Stimulated activated memory B cell treated with anti-CD40 and anti-IgM and Interleukin-4, amounts not matched to agents 10 μg/mL and 1 μg/mL and 100 μg/mL, for 72 hours (primary cell): Measurements from ENCODE around the gene HAPLN1.

Experiments
- ATAC-seq: fragments of 150-1000 bp; cut with Tn5 transposase; 2 replicates; pipeline ENCODE4 v1.10.0; 2021
- H3K27ac Mint-ChIP-seq: one replicate; pipeline ENCODE4 v1.8.0; 2022; ENCODE audit warnings: mild to moderate bottlenecking, mixed read lengths
- H3K27me3 Mint-ChIP-seq: one replicate; pipeline ENCODE4 v1.8.0; 2022; ENCODE audit warnings: mixed read lengths
- H3K36me3 Mint-ChIP-seq: one replicate; pipeline ENCODE4 v1.8.0; 2022; ENCODE audit warnings: mixed read lengths
- H3K4me1 Mint-ChIP-seq: one replicate; pipeline ENCODE4 v1.8.0; 2022; ENCODE audit warnings: mixed read lengths
- H3K4me3 Mint-ChIP-seq: one replicate; pipeline ENCODE4 v1.8.0; 2022; ENCODE audit warnings: mild to moderate bottlenecking, moderate library complexity, mixed read lengths
- H3K9me3 Mint-ChIP-seq: one replicate; pipeline ENCODE4 v1.8.0; 2022; ENCODE audit warnings: mixed read lengths

HAPLN1 gene

DNA sequence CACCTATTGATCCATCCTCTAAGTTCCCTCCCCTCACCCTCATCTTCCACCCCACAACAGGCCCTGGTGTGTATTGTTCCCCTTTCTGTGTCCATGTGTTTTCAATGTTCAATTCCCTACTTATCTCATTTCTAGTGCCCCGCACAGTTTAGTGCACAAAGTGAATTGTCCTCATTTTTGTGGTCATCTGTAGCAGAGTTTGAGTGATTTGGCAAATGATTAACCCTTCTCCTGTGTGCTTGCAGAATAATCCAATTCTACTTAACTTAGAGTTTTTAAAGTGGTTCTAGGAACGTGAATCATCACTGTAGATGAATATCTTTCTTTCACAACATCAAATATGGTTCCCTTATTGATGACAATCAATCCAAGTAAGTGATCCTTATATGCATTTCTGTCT, 6.3 kb upstream of the HAPLN1 start:
- peaks cover 18% of the 10 kb centered on the region for H3K27me3 Mint-ChIP-seq
- H3K9me3 Mint-ChIP-seq = no peaks in the 10 kb centered on the region
- H3K4me1 Mint-ChIP-seq = peaks cover 8% of the 10 kb centered on the region
- no peak overlapping the region for H3K27ac Mint-ChIP-seq
- ATAC-seq = no peak
- no peak overlapping the region for H3K4me3 Mint-ChIP-seq
- no peaks in the 10 kb centered on the region for H3K36me3 Mint-ChIP-seq

DNA sequence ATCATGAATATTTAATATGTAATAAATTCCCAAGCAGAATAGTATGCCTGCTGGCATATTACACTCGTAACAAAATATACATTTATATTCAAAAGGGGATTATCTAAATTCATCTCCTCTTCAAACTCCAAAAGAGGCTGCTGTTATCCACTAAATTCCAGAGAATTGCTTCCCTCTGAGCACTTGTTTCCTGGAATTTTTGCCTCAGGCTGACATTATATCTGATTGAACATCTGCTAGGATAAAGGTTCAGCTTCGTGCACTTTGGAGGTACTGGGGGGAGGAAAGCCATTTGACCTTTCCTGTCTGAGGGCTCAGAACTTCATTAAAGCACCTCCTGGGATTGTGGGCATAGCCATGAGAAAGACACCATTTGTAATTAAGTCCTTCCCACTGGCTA, 4.3 kb upstream of the HAPLN1 start:
- H3K9me3 Mint-ChIP-seq = no peaks in the 10 kb centered on the region
- H3K36me3 Mint-ChIP-seq = no peaks in the 10 kb centered on the region
- H3K4me3 Mint-ChIP-seq = no peak overlapping the region
- no peak overlapping the region for H3K27ac Mint-ChIP-seq
- H3K27me3 Mint-ChIP-seq = peaks cover 38% of the 10 kb centered on the region
- no peak for ATAC-seq
- H3K4me1 Mint-ChIP-seq = peaks cover 13% of the 10 kb centered on the region

DNA sequence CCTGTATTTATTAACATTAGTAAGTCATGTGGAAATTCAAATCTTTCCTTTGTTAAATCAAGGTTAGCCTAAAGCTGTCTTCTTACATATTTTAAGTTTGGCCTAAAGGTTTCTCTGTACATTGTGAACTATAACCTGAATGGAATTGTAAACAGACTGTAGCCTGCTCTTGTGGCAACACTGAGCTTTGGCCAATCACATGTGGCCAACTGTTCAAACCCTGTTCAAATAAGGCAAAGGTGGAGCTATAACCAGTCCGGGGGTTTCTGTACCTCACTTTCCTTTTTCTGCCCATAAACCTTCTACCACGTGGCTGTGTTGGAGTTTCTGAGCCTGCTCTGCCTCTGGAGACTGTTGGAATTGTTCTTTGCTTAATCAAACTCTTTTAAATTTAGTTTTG, 3.3 kb upstream of the HAPLN1 start:
- no peak for ATAC-seq
- Mint-ChIP-seq H3K9me3 (no peaks in the 10 kb centered on the region), H3K4me3 (no peak overlapping the region), H3K4me1 (peaks cover 13% of the 10 kb centered on the region), H3K27me3 (peaks cover 40% of the 10 kb centered on the region), H3K36me3 (no peaks in the 10 kb centered on the region), H3K27ac (no peak overlapping the region)

DNA sequence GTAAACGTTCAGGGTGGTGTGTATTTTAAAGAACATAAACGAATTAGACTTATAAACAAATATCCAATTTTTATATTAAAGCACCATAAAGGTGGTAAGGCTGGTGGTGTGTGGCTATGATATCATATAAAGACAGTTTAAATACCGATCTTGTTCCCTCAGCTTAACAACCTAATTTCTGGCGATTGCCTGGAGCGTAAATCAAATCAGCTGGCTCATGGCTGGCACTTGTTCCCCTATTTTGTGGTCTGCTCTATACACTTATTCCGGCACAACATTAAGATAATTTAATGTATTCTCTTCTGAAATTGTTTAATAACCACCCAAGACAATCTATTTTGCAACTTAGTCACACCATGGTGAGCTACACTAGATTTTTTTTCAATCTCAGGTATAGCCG, 2.4 kb upstream of the HAPLN1 start:
- Mint-ChIP-seq H3K9me3 (no peaks in the 10 kb centered on the region), H3K4me3 (no peak overlapping the region), H3K4me1 (peaks cover 13% of the 10 kb centered on the region), H3K36me3 (no peaks in the 10 kb centered on the region), H3K27ac (no peak overlapping the region), H3K27me3 (peaks cover 47% of the 10 kb centered on the region)
- no peak for ATAC-seq

DNA sequence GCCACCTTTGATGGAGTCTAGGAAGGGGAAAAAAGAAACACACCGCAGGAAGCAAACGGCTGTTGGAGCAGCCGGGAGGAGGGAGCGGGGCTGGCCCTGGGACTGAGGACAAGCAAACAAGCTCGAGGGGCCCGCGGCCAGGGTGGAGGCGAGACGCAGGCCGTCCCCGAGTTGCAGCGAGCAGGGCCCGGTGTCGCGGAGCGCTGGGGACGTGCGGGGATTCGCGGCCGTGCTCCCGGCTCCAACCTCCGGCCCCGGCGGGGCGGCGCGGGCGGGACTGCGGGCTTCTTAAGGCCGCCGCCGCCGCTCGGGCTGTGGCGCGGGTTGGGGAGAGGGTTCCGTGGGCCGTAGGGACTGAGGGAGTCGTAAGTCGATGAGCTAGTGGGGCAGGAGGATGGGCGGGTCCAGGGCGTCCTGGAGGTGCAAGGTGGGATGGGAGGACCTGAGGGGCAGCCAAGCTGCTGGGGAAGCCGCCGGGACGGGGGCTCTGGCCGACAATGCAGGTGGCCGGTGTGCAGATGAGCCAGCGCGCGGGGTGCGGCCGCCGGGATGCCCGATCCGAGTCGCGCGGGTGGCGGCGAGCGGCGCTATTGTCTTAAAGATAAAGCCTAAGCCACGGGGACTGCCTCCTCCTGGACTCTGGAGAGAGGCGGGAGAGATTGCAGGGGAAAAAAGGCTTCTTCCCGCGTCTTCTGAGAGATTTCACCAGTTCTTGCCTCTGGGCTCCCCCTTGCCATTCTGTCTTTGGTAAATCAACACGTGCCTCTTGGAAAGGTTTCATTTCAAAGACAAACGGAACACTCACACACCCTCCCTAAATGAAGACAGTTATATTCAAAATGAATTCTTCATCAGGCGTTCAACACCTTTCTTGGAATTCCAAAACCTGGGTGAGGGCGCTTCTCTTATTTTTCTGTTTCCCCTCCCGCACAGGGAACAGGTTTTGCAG, 1.6 kb upstream of the HAPLN1 start:
- H3K9me3 Mint-ChIP-seq = no peaks in the 10 kb centered on the region
- peak overlapping the region; percentile 55 for H3K4me3 Mint-ChIP-seq
- no peak for ATAC-seq
- peaks cover 13% of the 10 kb centered on the region for H3K4me1 Mint-ChIP-seq
- H3K36me3 Mint-ChIP-seq = no peaks in the 10 kb centered on the region
- H3K27ac Mint-ChIP-seq = no peak overlapping the region
- peaks cover 47% of the 10 kb centered on the region for H3K27me3 Mint-ChIP-seq

DNA sequence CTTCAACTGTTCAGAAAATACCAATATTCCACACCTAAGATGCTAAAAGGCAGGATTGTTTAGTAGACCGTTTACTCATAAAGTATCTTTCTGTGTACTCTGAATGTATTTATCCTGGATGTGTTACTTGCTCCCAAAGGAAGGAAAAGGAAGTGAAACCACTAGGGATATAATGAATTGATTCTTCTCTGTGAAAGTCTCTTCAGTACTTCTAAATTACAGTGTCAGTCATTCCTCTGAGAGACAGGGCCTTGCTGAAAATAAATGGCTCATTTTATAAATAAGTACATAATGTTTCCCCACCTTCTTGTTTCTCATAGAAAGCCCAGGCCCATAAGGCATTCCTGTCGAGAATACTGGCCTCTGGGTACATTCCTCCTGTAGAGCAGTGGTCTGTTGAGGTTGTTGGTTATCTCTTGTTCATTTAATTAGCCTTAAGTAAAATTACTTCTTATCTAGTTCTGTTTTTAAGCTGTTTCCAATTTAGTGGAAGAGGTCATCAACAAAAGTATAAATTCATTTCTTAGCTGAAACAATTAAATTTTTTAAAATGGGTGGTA, 1.6 kb downstream of the HAPLN1 start:
- Mint-ChIP-seq H3K36me3 (no peaks in the 10 kb centered on the region), H3K27me3 (peaks cover 47% of the 10 kb centered on the region), H3K27ac (no peak overlapping the region), H3K4me1 (peaks cover 13% of the 10 kb centered on the region), H3K4me3 (no peak overlapping the region), H3K9me3 (no peaks in the 10 kb centered on the region)
- ATAC-seq = no peak

DNA sequence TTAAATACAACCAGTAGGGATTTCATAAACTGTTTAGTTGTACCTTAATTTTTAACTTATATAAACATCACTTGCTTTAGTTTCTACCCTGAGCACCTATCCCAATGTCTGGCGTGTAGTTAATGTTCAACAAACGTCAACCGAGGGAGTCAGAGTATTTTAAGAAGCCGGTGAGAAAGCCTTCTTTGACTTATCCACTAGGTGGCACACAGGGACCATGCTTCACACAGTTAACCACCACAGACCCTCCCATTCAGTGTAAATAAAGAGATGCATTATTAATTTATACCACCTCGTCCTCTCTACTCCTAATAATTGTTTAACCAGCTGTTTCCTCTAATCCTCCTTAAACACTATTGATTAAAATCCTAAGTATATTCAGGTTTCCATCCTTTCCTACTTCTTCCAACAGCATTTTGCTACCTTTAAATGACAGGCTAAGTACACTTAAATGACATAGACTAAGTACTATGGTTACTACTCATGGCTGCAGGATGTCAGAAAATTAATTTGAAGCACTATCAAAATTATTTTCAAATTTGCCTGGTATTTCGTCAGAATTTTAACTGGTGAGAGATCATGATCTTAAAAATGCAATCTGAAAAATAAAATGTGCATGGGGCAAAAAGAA, 2.3 kb downstream of the HAPLN1 start:
- Mint-ChIP-seq H3K9me3 (no peaks in the 10 kb centered on the region), H3K27me3 (peaks cover 42% of the 10 kb centered on the region), H3K4me3 (no peak overlapping the region), H3K27ac (no peak overlapping the region), H3K36me3 (no peaks in the 10 kb centered on the region), H3K4me1 (peaks cover 13% of the 10 kb centered on the region)
- peak; percentile 51 for ATAC-seq

DNA sequence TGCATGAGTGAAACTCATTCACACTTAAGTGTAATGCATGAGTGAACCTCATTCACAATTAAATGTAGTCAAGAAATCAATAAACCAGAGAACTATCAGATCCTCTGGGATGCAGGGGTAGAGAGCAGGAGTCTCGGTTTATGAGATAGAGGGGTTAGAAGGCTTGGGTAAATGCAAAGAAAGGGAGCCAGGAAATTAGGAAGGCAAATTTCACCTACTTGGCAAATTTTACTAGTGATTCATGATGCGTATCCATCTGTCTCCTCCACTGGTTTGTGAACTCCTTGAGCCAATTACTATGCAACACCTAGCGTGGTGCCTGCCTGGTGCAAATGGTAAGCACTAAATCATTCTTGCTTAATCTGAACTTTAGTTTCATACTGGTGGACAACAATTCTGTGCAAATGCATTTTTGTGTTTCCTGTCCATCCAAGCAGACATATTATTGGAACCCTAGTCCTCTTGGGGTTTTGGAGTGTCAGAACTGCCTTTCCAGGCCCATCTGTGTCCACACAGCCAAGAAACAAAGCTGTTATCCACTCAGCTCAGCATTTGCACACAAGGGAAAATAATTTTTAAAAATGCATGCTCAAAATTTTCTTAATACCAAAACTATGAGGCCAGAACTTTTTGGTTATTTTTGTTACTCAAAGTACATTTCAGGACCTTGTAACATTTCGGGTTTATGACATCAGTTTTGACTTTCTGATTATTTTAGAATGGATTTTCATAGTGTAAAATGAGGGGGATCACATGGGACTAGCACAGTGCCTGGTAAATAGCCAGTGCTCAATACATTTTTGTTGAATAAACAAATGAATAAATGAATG, 5.2 kb downstream of the HAPLN1 start:
- H3K9me3 Mint-ChIP-seq = no peaks in the 10 kb centered on the region
- no peak for ATAC-seq
- no peak overlapping the region for H3K4me3 Mint-ChIP-seq
- no peaks in the 10 kb centered on the region for H3K4me1 Mint-ChIP-seq
- peaks cover 17% of the 10 kb centered on the region for H3K27me3 Mint-ChIP-seq
- H3K36me3 Mint-ChIP-seq = no peaks in the 10 kb centered on the region
- no peak overlapping the region for H3K27ac Mint-ChIP-seq

DNA sequence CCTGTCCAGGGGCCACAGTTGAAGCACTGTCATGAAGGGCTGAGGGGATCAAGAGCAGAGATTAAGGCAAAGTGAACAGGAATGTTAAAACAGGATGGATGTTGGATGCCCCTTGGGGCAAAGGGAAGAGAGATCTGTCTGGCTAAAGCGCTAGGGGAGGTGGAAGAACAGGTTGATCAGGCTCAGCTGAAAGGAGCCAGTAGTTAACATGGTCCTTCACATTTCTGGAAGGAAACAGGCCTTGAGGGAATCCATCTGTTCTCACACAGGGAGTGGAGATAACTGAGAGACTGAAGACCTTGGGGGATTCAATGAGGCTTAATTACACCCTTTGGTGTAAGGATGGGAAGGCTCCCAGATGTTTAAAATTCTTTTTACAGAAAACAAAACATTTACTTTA, 5.8 kb downstream of the HAPLN1 start:
- H3K36me3 Mint-ChIP-seq = no peaks in the 10 kb centered on the region
- H3K4me3 Mint-ChIP-seq = no peak overlapping the region
- no peak overlapping the region for H3K27ac Mint-ChIP-seq
- H3K4me1 Mint-ChIP-seq = no peaks in the 10 kb centered on the region
- ATAC-seq = no peak
- H3K9me3 Mint-ChIP-seq = no peaks in the 10 kb centered on the region
- peaks cover 17% of the 10 kb centered on the region for H3K27me3 Mint-ChIP-seq

DNA sequence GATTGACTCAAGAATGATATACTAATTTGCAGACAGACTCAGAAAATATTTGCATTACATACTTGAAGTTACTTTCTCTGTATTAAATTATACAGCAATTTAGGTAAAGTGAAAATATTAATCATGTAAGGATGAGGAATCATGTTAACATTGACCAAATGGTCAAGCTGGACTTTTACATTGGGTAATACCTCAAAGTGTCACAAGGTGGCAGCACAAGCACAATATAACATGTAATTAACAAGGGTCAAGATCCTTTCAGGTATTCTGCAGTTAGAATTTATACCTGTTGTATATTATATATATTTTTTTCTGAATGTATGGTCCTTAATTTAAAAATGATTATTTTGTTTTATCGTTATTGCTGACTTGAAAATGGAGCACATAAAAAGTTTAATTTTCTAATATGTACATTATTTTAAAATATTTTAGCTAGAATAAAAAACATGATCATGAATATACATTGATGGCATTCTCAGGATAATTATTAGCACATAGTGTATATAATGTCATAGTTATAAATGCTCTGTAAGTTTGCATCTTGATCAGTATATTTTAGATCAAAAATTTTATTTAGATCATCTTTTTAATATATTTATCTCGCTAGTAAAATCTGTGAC, 8.6 kb downstream of the HAPLN1 start:
- Mint-ChIP-seq H3K36me3 (no peaks in the 10 kb centered on the region), H3K4me1 (no peaks in the 10 kb centered on the region), H3K4me3 (no peak overlapping the region), H3K27me3 (peaks cover 15% of the 10 kb centered on the region), H3K27ac (no peak overlapping the region), H3K9me3 (no peaks in the 10 kb centered on the region)
- no peak for ATAC-seq

DNA sequence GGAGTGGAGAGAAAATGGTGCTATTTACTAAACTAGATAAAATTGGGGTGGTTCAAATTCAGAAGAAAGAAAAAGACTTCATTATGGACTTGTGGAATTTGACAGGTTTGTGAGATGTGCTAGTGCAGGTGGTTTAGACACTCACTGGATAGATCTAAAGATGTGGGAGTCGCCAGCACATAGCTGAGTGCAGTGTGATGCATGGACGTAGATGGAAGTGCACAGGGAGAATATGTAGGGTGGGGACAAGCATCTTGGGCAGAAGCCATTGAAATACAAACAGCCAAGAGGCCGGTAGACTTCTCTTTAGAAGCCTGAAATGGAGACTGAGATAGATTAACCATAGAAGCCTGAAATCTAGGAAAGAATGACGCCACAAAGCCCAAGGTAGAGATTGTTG, 10.7 kb downstream of the HAPLN1 start:
- Mint-ChIP-seq H3K27me3 (peaks cover 15% of the 10 kb centered on the region), H3K27ac (no peak overlapping the region), H3K36me3 (no peaks in the 10 kb centered on the region), H3K9me3 (no peaks in the 10 kb centered on the region), H3K4me1 (no peaks in the 10 kb centered on the region), H3K4me3 (no peak overlapping the region)
- ATAC-seq = no peak

DNA sequence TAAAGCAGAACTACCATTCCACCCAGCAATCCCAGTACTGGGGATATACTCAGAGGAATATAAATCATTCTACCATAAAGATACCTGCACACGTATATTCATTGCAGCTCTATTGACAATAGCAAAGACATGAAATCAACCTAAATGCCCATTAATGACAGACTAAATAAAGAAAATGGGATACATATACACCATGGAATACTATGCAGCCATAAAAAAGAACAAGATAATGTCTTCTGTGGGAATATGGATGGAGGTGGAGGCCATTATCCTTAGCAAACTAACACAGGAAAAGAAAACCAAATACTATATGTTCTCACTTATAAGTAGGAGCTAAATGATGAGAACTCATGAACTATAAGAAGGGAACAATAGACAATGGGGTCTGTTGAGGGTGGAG, 12.5 kb downstream of the HAPLN1 start:
- ATAC-seq = no peak
- Mint-ChIP-seq H3K36me3 (no peaks in the 10 kb centered on the region), H3K4me1 (no peaks in the 10 kb centered on the region), H3K27ac (no peak overlapping the region), H3K4me3 (no peak overlapping the region), H3K27me3 (peaks cover 23% of the 10 kb centered on the region), H3K9me3 (peaks cover 3% of the 10 kb centered on the region)

DNA sequence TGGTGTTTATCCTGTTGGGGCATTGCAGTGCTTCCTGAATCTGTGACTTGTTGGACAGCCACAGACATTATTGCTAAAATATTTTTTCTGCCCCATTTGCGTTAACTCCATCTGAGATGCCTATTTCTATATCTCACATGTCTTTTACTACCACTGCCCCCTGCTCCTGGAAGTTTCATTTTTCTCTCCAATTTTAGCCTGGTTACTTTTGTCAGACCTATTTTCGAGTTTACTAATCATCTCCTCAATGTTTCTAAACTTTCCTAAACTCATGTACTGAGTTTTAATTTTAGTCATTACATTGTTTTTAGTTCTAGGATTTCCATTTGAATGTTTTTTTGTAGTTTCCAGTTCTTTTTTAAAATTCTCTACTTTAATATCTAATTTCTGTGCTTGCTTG, 17.6 kb downstream of the HAPLN1 start:
- H3K4me3 Mint-ChIP-seq = no peak overlapping the region
- no peak overlapping the region for H3K27ac Mint-ChIP-seq
- H3K9me3 Mint-ChIP-seq = peaks cover 3% of the 10 kb centered on the region
- no peak for ATAC-seq
- H3K36me3 Mint-ChIP-seq = no peaks in the 10 kb centered on the region
- no peaks in the 10 kb centered on the region for H3K4me1 Mint-ChIP-seq
- H3K27me3 Mint-ChIP-seq = peaks cover 8% of the 10 kb centered on the region

DNA sequence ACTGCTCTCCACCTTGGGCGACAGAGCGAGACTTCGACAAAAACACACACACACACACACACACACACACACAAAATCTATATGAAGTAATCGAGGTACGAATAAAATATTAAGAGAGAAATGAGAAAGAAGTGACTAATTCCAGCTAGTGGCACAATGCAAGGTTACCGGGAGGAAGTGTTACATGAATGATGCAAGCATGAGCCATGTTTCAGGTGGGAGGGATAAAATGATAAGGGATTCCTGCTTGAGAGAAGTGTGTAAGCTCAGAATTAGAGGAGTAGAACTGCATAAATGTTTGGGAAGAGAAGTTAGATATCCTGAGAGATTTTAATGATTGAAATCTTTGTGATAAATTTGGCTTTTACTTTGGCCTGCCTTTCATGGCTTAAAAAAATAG, 18.8 kb downstream of the HAPLN1 start:
- Mint-ChIP-seq H3K4me3 (no peak overlapping the region), H3K4me1 (no peaks in the 10 kb centered on the region), H3K36me3 (no peaks in the 10 kb centered on the region), H3K27ac (no peak overlapping the region), H3K27me3 (peaks cover 8% of the 10 kb centered on the region), H3K9me3 (peaks cover 3% of the 10 kb centered on the region)
- ATAC-seq = no peak

DNA sequence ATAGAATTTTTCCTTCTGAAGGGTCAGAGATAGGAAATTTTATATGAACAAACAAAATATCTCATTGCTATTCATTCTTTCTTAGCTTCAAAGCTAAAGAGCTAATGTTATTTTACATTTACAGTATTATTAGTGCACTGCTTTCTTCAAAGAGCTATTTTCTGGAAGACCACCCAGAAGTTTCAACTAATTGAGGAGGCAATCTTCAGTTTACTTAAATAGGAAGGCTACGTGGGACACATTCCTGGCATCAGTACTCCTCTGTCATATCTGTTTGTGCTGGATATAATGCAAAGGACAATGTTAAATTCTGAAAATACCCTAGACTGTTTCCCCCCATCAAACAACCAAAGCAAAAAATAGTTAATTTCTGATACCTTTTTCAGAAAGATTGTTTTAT, 30.8 kb downstream of the HAPLN1 start:
- Mint-ChIP-seq H3K4me3 (no peak overlapping the region), H3K36me3 (no peaks in the 10 kb centered on the region), H3K4me1 (no peaks in the 10 kb centered on the region), H3K27me3 (no peaks in the 10 kb centered on the region), H3K27ac (no peak overlapping the region), H3K9me3 (peaks cover 4% of the 10 kb centered on the region)
- no peak for ATAC-seq
